ENCODE measurements around the gene CRISPLD2.

DNA sequence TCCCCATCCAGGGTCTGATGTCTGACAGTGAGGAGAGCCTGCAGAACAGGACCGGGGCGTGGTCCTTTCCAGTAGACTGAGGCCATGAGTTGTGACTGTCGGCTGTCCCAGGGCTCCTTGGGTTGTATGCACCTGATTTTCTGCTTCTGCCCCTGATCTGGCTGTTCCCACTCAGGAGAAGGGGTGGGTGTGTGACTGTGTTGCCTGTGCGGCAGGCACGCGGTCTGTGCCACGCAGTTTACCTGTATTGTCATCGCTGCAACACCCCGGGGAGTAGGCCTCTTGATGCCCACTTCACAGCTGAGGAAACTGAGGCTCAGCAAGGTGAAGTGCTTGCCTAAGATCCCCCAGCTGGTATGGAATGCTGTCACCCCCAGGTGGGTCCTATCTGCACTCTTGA is 1.4 kb downstream of the CRISPLD2 start:
- TF ChIP-seq, protein P1, sequence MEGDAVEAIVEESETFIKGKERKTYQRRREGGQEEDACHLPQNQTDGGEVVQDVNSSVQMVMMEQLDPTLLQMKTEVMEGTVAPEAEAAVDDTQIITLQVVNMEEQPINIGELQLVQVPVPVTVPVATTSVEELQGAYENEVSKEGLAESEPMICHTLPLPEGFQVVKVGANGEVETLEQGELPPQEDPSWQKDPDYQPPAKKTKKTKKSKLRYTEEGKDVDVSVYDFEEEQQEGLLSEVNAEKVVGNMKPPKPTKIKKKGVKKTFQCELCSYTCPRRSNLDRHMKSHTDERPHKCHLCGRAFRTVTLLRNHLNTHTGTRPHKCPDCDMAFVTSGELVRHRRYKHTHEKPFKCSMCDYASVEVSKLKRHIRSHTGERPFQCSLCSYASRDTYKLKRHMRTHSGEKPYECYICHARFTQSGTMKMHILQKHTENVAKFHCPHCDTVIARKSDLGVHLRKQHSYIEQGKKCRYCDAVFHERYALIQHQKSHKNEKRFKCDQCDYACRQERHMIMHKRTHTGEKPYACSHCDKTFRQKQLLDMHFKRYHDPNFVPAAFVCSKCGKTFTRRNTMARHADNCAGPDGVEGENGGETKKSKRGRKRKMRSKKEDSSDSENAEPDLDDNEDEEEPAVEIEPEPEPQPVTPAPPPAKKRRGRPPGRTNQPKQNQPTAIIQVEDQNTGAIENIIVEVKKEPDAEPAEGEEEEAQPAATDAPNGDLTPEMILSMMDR (IDR thresholded peaks at IDR 0.05; ENCODE audit: insufficient read depth, low read length) = no peak
- TF ChIP-seq POLR2AphosphoS5 (IDR thresholded peaks at IDR 0.05; ENCODE audit: low read depth) (no peak), REST (IDR thresholded peaks at IDR 0.05; ENCODE audit: insufficient replicate concordance, low read depth) (no peak), SPI1 (IDR thresholded peaks at IDR 0.05; ENCODE audit: borderline replicate concordance, low read depth) (no peak), GABPA (IDR thresholded peaks at IDR 0.05; ENCODE audit: low read depth) (no peak)

Measured in HL-60 (cell line).